ENCODE measurements around the gene CNPY2.
"Not testable (repeated sequence)": the region's sequence is repeated elsewhere in the genome, so short reads cannot be mapped to it uniquely, and the experiment has no call there.

Gene CNPY2

DNA sequence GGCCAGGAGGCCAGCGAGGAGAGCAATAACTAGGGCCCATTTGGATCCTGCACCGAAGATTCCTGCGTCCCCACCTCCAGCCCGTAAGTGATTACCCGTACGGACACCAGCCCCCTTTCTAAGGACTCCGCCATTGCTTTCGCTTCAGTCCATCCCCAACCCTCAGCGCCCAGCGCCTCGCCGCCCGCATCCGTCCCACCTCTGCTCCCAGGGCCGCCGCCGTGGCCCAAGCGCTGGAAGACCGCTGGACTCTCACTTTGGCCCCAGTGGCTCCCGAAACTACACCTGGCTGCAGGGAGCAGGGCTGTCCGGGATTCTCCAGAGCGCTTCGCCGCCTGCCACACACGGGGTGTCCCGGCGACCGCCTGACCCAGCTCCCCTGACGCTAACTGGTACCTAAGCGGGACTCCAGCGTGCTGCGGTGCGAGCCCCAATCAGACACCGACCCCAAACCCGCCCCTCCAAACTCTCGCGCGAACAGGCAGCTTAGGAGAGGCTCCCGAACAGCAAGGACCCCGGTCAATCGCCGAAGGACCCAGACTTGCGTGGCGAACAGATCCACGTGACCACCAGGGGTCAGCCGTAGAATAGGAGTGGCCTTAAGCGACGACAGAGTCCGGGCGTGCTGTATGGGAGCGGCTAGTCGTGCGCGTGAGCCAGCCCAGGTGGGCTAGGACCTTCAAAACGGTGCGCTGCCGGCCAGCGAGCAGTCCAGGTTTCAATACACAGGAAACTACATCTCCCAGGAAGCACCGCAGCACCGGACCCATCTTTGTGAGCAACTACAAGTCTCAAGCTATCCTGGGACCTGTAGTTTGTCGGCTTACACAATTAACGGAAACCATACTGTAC is at the start of gene CNPY2:
TSS of gene CNPY2 (minus strand) at position 367 of the 852 bp plus-strand sequence. CDS start 771 bp downstream, outside the sequence.
- DNase-seq (ENCODE audit: low read depth in 2 of 3, low spot score in 1 of 3) = peak; percentile 86 to 91 (median 89)

DNA sequence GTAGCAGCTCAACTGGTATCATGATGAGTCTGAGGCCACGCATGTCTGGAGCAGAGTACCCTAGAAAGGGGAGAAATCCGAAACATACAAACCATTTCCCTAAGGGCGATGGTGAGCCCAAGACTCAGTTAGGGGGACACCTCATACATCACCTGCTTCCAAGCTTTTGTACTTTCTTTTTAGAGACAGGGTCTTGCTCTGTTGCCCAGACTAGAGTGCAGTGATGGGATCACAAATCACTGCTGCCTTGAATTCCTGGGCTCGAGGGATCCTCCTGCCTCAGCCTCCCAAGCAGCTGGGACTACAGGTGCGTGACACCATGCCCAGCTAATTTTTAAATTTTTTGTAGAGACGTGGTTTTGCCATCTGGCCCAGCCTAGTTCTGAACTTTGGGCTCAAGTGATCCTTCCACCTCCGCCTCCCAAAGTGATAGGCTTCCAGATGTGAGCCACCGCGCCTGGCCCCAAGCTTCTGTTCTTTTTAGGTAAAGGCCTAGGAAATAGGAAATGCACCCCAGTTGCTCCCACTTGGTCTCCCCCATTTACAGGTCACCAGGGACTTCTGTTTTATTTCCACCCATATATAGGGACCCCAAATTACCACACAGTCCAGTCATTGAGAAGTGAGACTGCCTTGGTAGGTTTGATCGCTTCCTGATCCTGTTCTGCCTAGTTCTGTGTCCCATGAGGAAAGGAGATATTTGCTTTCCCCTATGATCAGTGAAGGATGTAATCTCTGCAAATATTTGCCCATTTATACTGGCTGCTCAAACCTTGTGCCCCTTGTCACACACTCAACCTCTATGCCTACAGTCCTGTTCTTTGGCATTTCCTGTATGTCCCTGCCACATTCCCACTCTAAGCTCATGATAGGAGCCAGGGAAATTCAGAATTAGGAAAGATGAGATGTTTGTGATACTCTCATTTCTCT is 46.6 kb upstream of the CNPY2 start, which contains the start of gene APOF:
TSS of gene APOF (minus strand) at position 728 of the 930 bp plus-strand sequence. CDS start at position 616, 112 bp downstream.
- DNase-seq (ENCODE audit: low read depth in 2 of 3, low spot score in 1 of 3) = no peak

DNA sequence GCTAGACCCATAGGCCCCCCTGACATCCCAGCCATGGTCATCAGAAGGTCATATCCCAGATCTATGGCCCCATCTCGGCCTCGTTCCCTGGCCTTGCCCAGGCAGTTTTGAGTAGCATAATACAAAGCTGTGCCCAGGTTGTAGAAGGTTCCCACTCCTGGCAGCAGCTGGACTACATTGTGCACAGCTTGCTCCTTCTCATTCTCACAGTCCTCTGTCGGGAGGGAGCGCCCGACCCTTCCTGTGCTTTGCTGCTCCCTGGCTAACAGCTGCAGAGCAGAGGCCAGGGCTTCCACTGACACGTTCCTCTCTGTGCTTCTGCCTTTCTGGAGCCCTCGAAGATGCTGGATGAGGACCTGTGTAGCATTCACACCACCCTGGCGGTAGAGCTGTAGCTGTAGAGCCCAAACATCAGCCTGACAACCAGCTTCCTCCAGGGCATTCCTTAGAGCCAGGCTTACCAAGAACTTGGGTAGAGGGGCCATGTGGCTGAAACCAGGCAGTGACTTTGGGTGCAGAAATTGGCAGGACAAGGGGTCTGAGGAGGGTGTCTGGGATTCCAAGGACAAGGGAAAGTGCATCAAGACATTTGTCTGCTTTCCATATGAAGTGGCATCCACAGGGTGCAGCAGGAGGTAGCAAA is 45.8 kb upstream of the CNPY2 start:
- DNase-seq (ENCODE audit: low read depth in 2 of 3, low spot score in 1 of 3) = no peak

GRCh38 chr12:56359851-56360767 is 44.3 kb upstream of the CNPY2 start, which contains the start of gene STAT2:
TSS of gene STAT2 (minus strand) at chr12:56360107. CDS start at chr12:56356571, 3,536 bp downstream.
- peak; percentile 96 to 99 (median 98) for DNase-seq (ENCODE audit: low read depth in 2 of 3, low spot score in 1 of 3)

DNA sequence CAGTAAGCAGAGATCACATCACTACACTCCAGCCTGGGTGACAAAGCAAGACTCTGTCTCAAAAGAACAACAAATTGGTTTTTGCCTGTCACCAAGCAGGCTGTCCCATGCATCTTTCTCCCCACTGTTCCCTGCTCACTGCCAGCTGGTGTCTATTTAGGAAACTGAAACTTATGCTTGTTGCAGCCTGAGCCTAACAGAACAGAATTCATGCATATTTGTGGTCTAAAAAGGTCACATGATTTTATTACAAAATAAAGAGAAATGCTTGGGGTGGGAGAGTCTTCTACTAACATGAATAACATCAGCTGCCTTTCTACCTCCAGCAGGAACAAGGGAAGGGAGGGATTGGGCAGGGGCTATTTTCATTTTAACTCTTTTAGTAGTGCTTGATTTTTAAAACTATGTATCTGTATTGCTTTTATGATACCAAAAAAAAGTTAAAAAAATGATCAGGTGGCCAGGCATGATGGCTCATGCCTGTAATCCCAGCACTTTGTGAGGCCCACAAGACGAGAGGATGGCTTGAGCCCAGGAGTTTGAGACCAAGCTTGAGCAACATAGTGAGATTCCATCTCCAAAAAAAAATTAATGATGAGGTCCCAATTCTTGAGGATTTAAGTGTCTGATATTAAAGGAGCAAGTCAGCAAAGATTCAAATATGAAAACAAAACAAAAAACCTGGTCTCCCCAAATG is 43.2 kb upstream of the CNPY2 start:
- DNase-seq (ENCODE audit: low read depth in 2 of 3, low spot score in 1 of 3) = no peak

GRCh38 chr12:56351325-56351724 is 35.5 kb upstream of the CNPY2 start:
- DNase-seq (ENCODE audit: low read depth in 2 of 3, low spot score in 1 of 3) = no peak

GRCh38 chr12:56350662-56351061 is 34.9 kb upstream of the CNPY2 start:
- no peak for DNase-seq (ENCODE audit: low read depth in 2 of 3, low spot score in 1 of 3)

- no peak for DNase-seq (ENCODE audit: low read depth in 2 of 3, low spot score in 1 of 3)
Observed at GRCh38 chr12:56348776-56349175, 33.0 kb upstream of the CNPY2 start.

DNA sequence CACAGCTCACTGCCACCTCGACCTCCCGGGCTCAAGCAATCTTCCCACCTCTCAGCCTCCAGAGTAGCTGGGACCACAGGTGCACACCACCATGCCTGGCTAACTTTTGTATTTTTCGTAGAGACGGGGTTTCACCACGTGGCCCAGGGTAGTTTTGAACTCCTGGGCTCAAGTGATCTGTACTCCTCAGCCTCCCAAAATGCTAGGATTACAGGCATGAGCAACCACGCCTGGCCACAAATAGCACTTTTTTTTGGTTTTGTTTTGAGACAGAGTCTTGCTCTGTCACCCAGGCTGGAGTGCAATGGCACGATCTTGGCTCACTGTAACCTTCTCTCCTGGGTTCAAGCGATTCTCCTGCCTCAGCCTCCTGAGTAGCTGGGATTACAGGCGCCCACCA is 31.5 kb upstream of the CNPY2 start:
- not testable (repeated sequence) for DNase-seq (ENCODE audit: low read depth in 2 of 3, low spot score in 1 of 3)

DNA sequence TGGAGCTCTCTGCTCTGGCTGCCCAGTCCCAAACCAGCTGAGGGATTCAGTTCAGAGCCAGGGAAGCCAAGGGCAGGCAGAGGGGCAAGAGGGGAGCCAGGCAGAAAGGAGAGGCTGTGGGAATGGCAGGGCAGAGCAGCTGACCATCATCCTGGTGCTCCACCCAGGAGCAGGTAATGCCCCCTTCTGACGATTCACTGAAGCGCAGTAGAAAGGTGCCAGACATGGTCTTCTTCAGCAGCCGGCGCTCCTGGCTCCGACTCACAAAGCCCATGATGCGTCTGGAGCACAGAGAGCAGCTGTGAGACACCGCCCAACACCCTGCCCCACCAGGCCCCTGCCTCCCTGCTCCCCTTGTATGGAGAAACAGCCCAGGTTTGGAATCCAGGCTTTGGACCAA is 30.9 kb upstream of the CNPY2 start:
- DNase-seq (ENCODE audit: low read depth in 2 of 3, low spot score in 1 of 3) = no peak

DNA sequence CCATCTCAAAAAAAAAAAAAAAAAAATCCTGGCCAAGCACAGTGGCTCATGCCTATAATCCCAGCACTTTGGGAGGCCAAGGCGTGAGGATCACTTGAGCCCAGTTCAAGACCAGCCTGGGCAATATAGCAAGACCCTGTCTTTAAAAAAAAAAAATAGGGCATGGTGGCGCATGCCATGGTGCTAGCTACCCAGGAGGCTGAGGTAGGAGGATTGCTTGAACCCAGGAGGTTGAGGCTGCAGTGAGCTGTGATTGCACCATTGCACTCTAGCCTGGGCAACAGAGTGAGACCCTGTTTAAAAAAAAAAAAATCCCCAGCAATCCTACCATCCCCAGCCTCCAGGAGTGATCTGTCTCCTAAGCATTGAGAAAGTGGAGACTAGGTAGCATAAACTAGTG is 26.5 kb upstream of the CNPY2 start:
- DNase-seq (ENCODE audit: low read depth in 2 of 3, low spot score in 1 of 3) = not testable (repeated sequence)

- DNase-seq (ENCODE audit: low read depth in 2 of 3, low spot score in 1 of 3) = no peak
Observed at GRCh38 chr12:56341616-56342015, 25.8 kb upstream of the CNPY2 start.

DNA sequence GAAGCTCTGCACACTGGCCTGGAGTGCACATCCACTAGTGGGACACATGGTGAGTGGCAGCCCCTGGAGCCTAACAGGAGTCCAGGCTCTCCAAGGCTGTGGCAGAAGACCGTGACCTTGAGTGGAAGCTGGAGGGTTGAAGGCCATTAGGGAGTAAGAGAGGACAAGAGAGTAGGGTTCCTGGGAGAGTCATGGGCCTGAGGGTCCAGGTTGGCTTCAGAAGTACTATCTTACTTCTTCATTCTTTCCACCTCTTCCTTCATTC is 23.3 kb upstream of the CNPY2 start:
- DNase-seq (ENCODE audit: low read depth in 2 of 3, low spot score in 1 of 3) = no peak

- peak; percentile 78 to 85 (median 80) for DNase-seq (ENCODE audit: low read depth in 2 of 3, low spot score in 1 of 3)
Observed at GRCh38 chr12:56338308-56339157, 22.7 kb upstream of the CNPY2 start, which contains the start of gene IL23A. TSS of gene IL23A (plus strand) at chr12:56338884. CDS start at chr12:56339045, 161 bp downstream.

- no peak for DNase-seq (ENCODE audit: low read depth in 2 of 3, low spot score in 1 of 3)
Observed at GRCh38 chr12:56337753-56338251, 22.0 kb upstream of the CNPY2 start.

DNA sequence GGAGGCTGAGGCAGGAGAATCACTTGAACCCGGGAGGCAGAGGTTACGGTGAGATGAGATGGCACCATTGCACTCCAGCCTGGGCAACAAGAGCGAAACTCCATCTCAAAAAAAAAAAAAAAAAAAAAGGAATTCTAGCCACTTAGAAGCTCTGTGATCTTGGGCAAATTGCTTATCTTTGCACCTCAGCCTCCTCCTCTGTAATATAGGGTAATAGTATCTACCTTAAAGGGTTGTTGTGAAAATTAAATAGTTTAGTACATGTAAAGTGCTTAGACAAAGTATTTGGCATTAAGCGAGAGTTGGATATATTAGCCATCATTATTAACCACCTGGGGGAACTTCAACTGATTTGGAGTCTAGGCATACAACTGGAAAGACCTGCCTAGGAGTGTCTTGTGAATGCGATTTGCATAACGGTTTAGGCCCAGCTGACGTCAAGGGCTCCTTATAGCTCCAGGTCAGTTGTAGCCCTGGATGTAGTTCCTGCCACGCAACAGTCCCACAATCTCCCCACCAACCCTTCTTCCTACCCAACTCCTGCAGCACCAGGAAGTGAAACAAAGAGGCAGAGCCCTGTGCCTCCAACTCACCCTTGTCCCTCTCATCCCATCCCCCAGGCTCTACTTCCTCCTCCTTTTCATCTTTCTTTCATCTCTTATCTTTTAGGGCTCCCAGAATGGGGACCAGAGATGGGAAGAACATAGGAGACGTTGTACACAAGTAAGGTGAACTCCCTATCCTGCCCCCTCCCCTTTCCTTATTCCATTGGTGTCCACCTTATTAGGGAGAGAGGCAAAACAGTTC is 20.8 kb upstream of the CNPY2 start:
- DNase-seq (ENCODE audit: low read depth in 2 of 3, low spot score in 1 of 3) = no peak

DNA sequence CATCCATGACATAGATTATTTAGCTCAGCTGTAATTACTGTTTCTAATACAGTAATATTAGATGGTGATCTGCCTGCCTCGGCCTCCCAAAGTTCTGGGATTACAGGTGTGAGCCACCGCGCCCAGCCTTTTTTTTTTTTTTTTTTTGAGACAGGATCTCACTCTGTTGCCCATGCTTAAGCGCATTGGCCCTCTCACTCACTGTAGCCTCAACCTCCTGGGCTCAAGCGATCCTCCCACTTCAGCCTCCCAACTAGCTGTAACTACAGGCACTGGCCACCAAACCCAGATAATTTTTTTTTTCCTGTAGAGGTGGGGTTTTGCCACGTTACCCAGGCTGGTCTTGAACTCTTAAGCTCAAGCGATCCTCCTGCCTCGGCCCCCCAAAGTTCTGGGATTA is 19.7 kb upstream of the CNPY2 start:
- not testable (repeated sequence) for DNase-seq (ENCODE audit: low read depth in 2 of 3, low spot score in 1 of 3)

GRCh38 chr12:56334490-56334793 is 18.7 kb upstream of the CNPY2 start:
- DNase-seq (ENCODE audit: low read depth in 2 of 3, low spot score in 1 of 3) = no peak

Data from stimulated activated CD4-positive, alpha-beta T cell treated with anti-CD3 and anti-CD28 coated beads, Interleukin-12 subunit alpha, Interleukin-12 subunit beta, amount 100 ng/mL, for 48 hours (primary cell).